IMR-90 (cell line): ENCODE results near the gene KIAA1586.
"Not testable (repeated sequence)": the region's sequence is repeated elsewhere in the genome, so short reads cannot be mapped to it uniquely, and the experiment has no call there.

Experiments
- BHLHE40 ChIP-seq: fragments of 150-350 bp; IDR thresholded peaks from 2 replicates; pipeline ENCODE4 v1.6.1; 2016; ENCODE audit warnings: mild to moderate bottlenecking, low read depth, low read length
- CEBPB ChIP-seq: IDR thresholded peaks from 2 replicates; pipeline ENCODE4 v1.6.1; 2012; ENCODE audit warnings: low read depth, low read length, improper control_type of control experiment
- FOS ChIP-seq: fragments of 150-350 bp; IDR thresholded peaks from 2 replicates; pipeline ENCODE4 v1.6.1; 2016; ENCODE audit warnings: low read depth, low read length
- POLR2A ChIP-seq: IDR thresholded peaks from 2 replicates; pipeline ENCODE4 v1.6.1; 2012; ENCODE audit warnings: mild to moderate bottlenecking, low read depth, low read length
- RAD21 ChIP-seq: IDR thresholded peaks from 2 replicates; pipeline ENCODE4 v1.6.1; 2012; ENCODE audit warnings: low read length, improper control_type of control experiment
- RFX5 ChIP-seq: IDR thresholded peaks from 2 replicates; pipeline ENCODE4 v1.8.0; 2012; ENCODE audit warnings: low read depth, mild to moderate bottlenecking, low read length, moderate library complexity
- TF ChIP-seq, protein P1 (sequence below): fragments of 150-350 bp; IDR thresholded peaks from 2 replicates; pipeline ENCODE4 v1.6.1; 2017; ENCODE audit warnings: mild to moderate bottlenecking, antibody characterized with exemption, low read length, low read depth
- TF ChIP-seq, protein P2 (sequence below): fragments of 150-350 bp; IDR thresholded peaks from 2 replicates; pipeline ENCODE4 v1.6.1; 2016; ENCODE audit warnings: low read depth, mild to moderate bottlenecking, low read length, moderate library complexity, borderline replicate concordance
- TF ChIP-seq, protein P3 (sequence below): conservative IDR thresholded peaks from 2 replicates; pipeline ENCODE4 v1.5.1; 2012; ENCODE audit warnings: mild to moderate bottlenecking, low read depth, low read length, improper control_type of control experiment

DNA sequence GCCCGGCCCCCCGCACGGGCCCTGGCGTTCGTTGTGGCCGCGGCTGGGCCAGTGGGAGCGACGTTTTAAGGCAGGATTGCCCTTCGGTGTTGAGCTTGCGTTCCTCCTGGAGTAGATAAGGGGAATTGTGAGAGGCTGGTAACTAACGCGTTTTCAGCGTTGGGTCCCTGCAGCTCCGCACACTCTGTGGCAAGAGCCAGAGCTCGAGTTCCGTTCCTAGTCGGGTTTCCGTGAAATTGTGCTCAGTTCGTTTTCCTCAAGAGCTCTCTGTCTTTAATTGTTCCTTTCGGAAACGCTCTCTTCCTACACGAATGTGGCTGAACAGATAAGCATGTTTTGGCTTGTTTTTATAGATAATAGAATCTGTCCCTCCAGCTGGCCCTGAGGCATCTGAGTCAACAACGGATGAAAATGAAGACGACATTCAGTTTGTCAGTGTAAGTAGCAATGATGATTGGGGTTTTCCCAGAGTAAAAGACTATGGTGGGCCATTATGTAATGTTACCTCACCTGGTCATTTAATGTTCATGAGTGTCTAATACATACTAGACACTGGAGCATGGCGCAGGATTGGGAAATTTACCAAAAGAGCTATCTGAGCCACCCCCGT lies 44.1 kb downstream of the KIAA1586 start:
- TF ChIP-seq CEBPB, FOS, POLR2A, RAD21, RFX5, BHLHE40: not testable (repeated sequence)
- TF ChIP-seq, protein P1, sequence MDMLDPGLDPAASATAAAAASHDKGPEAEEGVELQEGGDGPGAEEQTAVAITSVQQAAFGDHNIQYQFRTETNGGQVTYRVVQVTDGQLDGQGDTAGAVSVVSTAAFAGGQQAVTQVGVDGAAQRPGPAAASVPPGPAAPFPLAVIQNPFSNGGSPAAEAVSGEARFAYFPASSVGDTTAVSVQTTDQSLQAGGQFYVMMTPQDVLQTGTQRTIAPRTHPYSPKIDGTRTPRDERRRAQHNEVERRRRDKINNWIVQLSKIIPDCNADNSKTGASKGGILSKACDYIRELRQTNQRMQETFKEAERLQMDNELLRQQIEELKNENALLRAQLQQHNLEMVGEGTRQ: not testable (repeated sequence)
- TF ChIP-seq, protein P2, sequence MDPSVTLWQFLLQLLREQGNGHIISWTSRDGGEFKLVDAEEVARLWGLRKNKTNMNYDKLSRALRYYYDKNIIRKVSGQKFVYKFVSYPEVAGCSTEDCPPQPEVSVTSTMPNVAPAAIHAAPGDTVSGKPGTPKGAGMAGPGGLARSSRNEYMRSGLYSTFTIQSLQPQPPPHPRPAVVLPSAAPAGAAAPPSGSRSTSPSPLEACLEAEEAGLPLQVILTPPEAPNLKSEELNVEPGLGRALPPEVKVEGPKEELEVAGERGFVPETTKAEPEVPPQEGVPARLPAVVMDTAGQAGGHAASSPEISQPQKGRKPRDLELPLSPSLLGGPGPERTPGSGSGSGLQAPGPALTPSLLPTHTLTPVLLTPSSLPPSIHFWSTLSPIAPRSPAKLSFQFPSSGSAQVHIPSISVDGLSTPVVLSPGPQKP: not testable (repeated sequence)
- TF ChIP-seq, protein P3, sequence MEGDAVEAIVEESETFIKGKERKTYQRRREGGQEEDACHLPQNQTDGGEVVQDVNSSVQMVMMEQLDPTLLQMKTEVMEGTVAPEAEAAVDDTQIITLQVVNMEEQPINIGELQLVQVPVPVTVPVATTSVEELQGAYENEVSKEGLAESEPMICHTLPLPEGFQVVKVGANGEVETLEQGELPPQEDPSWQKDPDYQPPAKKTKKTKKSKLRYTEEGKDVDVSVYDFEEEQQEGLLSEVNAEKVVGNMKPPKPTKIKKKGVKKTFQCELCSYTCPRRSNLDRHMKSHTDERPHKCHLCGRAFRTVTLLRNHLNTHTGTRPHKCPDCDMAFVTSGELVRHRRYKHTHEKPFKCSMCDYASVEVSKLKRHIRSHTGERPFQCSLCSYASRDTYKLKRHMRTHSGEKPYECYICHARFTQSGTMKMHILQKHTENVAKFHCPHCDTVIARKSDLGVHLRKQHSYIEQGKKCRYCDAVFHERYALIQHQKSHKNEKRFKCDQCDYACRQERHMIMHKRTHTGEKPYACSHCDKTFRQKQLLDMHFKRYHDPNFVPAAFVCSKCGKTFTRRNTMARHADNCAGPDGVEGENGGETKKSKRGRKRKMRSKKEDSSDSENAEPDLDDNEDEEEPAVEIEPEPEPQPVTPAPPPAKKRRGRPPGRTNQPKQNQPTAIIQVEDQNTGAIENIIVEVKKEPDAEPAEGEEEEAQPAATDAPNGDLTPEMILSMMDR: not testable (repeated sequence)
